22Rv1 (cell line): ENCODE results near the gene PCSK1.
"Not testable (repeated sequence)": the region's sequence is repeated elsewhere in the genome, so short reads cannot be mapped to it uniquely, and the experiment has no call there.

Experiments
- H3K27ac ChIP-seq: fragments of 450-650 bp; 2 replicates; pipeline ENCODE4 v1.5.1; 2017
- CTCF ChIP-seq: fragments of 450-650 bp; IDR thresholded peaks from 2 replicates; pipeline ENCODE4 v1.5.1; 2017; ENCODE audit warnings: mild to moderate bottlenecking
- ZFX ChIP-seq: fragments of 450-650 bp; IDR thresholded peaks from 2 replicates; pipeline ENCODE4 v1.6.1; 2017; ENCODE audit warnings: antibody characterized with exemption, borderline replicate concordance

Gene PCSK1

GRCh38 chr5:96373381-96373733 is 59.7 kb downstream of the PCSK1 start:
- no peak for TF ChIP-seq CTCF
- TF ChIP-seq ZFX = no peak
- no peak overlapping the region for H3K27ac ChIP-seq

- H3K27ac ChIP-seq = no peak overlapping the region
- no peak for TF ChIP-seq CTCF
- no peak for TF ChIP-seq ZFX
These were observed 60.2 kb downstream of the PCSK1 start for GRCh38 chr5:96372726-96373380.

GRCh38 chr5:96370976-96371375 is 62.1 kb downstream of the PCSK1 start:
- no peak for TF ChIP-seq ZFX
- TF ChIP-seq CTCF = no peak

GRCh38 chr5:96367337-96367736 is 65.7 kb downstream of the PCSK1 start:
- H3K27ac ChIP-seq = not testable (repeated sequence)

More at GRCh38 chr5:96370976-96371375, 62.1 kb downstream of the PCSK1 start:
- H3K27ac ChIP-seq = no peak overlapping the region

GRCh38 chr5:96354237-96354636 is 78.8 kb downstream of the PCSK1 start:
- TF ChIP-seq ZFX (no peak), CTCF (no peak)
- no peak overlapping the region for H3K27ac ChIP-seq

- TF ChIP-seq CTCF = no peak
- no peak for TF ChIP-seq ZFX
- no peak overlapping the region for H3K27ac ChIP-seq
These were observed 79.8 kb downstream of the PCSK1 start for GRCh38 chr5:96353220-96353619.

- H3K27ac ChIP-seq = no peak overlapping the region
- TF ChIP-seq ZFX (no peak), CTCF (no peak)
These were observed 82.4 kb downstream of the PCSK1 start for GRCh38 chr5:96350678-96351077.

- no peak overlapping the region for H3K27ac ChIP-seq
- no peak for TF ChIP-seq ZFX
- TF ChIP-seq CTCF = no peak
These were observed 84.5 kb downstream of the PCSK1 start for GRCh38 chr5:96348536-96348935.
